Vagina (tissue), 2 donors: ENCODE data around the gene CATSPERE.

Experiments
- CTCF ChIP-seq, 3 experiments: fragments of 450-650 bp in 2 of 3; fragments of 200-600 bp in 1 of 3; sonication (generic) in 1 of 3; IDR thresholded peaks; one replicate each; pipeline ENCODE4 v1.5.1; 2017 to 2019; ENCODE audit warnings: antibody characterized with exemption in 3 of 3, mild to moderate bottlenecking in 2 of 3, moderate library complexity in 2 of 3
- POLR2A ChIP-seq, 2 donors: fragments of 450-650 bp; IDR thresholded peaks; one replicate each; pipeline ENCODE4 v1.6.1; 2017; ENCODE audit warnings: antibody characterized with exemption in 2 of 2, mild to moderate bottlenecking in 2 of 2, moderate library complexity in 2 of 2

- no peak for TF ChIP-seq POLR2A (IDR thresholded peaks at IDR 0.05)
- TF ChIP-seq CTCF (IDR thresholded peaks at IDR 0.05) = no peak
These were observed 11.1 kb upstream of the CATSPERE start for GRCh38 chr1:244449936-244450508.
